DND-41 (cell line): ENCODE data around the gene TMEM198.

Experiments used
- CTCF ChIP-seq: IDR thresholded peaks from 2 replicates; pipeline ENCODE4 v1.5.1; 2012; ENCODE audit warnings: borderline replicate concordance, low read length, moderate library complexity, mild to moderate bottlenecking; ENCODE audit not compliant: poor library complexity, severe bottlenecking; ENCODE audit errors: extremely low read depth
- EZH2 ChIP-seq: IDR thresholded peaks from 3 replicates; pipeline ENCODE4 v1.6.1; 2012; ENCODE audit warnings: borderline replicate concordance, low read depth, mild to moderate bottlenecking, moderate library complexity, low read length, inconsistent platforms; ENCODE audit not compliant: severe bottlenecking

GRCh38 chr2:219544567-219544966 lies 739 bp downstream of the TMEM198 start:
- TF ChIP-seq CTCF (no peak), EZH2 (no peak)
